HG03442 (cell line): Measurements from ENCODE around the gene LRRC37A2.
"Not testable (repeated sequence)": the region's sequence is repeated elsewhere in the genome, so short reads cannot be mapped to it uniquely, and the experiment has no call there.

Experiments
- ATAC-seq: cut with Tn5 transposase; IDR thresholded peaks from one replicate; pipeline ENCODE4 v1.9.1; 2021; ENCODE audit warnings: mild to moderate bottlenecking, moderate library complexity; ENCODE audit not compliant: unreplicated experiment

The LRRC37A2 gene

DNA sequence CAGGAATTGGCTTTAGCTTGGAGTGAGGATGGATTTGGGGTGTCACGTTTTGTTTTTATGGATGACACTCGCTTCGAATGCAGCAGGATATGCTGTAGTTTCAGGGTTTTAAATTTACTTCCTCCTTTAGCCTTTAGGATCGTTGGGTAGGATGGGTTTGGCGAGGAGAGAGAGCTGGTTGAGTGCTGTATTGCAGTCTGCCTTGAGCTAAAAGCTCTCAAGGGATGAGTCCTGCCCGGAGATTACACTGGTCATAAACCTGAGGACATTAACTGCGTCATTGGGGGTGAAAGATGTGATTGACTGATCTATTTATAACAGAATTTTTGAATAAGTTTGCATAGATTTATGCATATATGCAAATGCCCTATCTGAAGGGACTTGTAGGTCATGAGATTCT is 79.1 kb downstream of the LRRC37A2 start:
- not testable (repeated sequence) for ATAC-seq

DNA sequence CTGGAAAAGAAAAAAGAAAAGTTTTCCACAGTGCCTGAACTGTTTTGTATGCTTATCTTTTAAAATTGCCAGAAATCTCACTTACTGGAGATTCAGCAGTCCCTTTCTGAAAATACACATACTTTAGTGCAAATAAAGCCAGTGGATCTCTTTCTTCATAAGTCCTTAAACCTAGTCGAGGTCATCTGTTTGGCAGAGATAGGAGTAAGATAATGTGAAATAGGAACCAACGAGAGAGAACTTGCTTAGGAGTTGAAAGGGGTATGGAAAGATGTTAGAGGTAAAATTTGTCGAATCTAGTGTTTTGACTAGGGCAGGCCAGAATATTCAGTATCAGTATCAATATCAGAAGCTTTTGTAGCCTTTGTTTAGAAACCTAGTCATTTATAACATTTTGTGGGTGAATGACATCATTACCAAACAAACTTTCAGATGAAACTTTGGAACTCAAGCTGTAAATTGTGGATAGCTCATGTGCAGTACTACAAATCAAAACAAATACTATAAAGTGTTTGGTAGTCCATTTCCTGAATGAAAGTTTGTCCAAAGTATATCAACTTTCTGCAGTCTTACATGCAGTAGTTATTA is 86.2 kb downstream of the LRRC37A2 start:
- peak; percentile 56 for ATAC-seq

DNA sequence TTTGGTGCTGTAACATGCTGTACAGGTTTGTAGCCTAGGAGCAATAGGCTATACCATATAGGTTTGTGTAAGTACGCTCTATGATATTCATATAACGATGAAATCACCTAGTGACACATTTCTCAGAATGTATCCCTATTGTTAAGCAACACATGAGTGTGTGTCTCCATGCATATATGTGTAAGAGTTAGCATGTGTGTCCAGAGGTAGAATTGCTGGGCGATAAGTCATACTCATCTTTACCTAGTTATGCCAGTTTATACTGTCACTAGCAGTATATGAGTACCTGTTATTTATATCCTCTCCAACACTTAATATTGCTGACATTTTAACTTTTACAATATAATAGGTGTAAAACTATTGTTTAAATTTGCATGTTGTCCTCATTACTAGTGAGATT is 88.5 kb downstream of the LRRC37A2 start:
- ATAC-seq = not testable (repeated sequence)

DNA sequence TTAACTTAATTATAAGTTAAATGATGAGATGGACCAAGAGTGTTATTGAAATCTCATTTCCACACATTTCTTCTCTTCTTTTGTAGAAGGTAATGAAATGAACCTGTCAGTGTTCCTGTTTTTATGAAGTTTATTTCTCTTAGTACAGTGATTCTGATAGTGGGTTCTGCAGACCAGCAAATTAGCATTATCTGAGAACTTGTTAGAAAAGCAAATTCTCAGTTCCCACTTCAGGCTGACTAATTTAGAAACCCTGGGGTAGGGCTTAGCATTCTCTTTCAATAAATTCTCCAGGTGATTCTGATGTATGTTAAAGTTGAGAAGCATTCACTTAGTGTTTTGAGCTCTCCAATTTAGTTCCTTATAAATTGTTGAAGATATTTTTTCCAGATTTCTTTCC is 90.9 kb downstream of the LRRC37A2 start:
- ATAC-seq = not testable (repeated sequence)
